ENCODE data around the gene ERBB4. TPM values are rescaled to one million over a fixed set of nuclear protein-coding genes. Genes with fewer than 3 reads are reported as not detected.

The ERBB4 gene
- total RNA-seq, 1 donor from 2014 or later = 0.36 TPM

GRCh38 chr2:212345966-212346365, 192.6 kb downstream of the ERBB4 start:
- Mint-ChIP-seq H3K36me3 (ENCODE audit: low read depth, unreplicated experiment) (no peaks in the 10 kb centered on the region), H3K4me3 (ENCODE audit: unreplicated experiment) (no peak overlapping the region), H3K27me3 (ENCODE audit: unreplicated experiment) (no peaks in the 10 kb centered on the region), H3K27ac (ENCODE audit: unreplicated experiment) (no peak overlapping the region), H3K9me3 (ENCODE audit: unreplicated experiment) (no peaks in the 10 kb centered on the region), H3K4me1 (ENCODE audit: unreplicated experiment) (no peaks in the 10 kb centered on the region)
- DNase-seq (ENCODE audit: low spot score) = no peak
- TF ChIP-seq CTCF (IDR thresholded peaks at IDR 0.05; ENCODE audit: unreplicated experiment) = no peak

GRCh38 chr2:212344131-212344530, 194.5 kb downstream of the ERBB4 start:
- Mint-ChIP-seq H3K4me1 (ENCODE audit: unreplicated experiment) (no peaks in the 10 kb centered on the region), H3K4me3 (ENCODE audit: unreplicated experiment) (no peak overlapping the region), H3K9me3 (ENCODE audit: unreplicated experiment) (no peaks in the 10 kb centered on the region), H3K36me3 (ENCODE audit: low read depth, unreplicated experiment) (no peaks in the 10 kb centered on the region), H3K27ac (ENCODE audit: unreplicated experiment) (no peak overlapping the region), H3K27me3 (ENCODE audit: unreplicated experiment) (no peaks in the 10 kb centered on the region)
- no peak for TF ChIP-seq CTCF (IDR thresholded peaks at IDR 0.05; ENCODE audit: unreplicated experiment)
- no peak for DNase-seq (ENCODE audit: low spot score)

- TF ChIP-seq CTCF (IDR thresholded peaks at IDR 0.05; ENCODE audit: unreplicated experiment) = no peak
- H3K27ac Mint-ChIP-seq (ENCODE audit: unreplicated experiment) = no peak overlapping the region
- H3K4me1 Mint-ChIP-seq (ENCODE audit: unreplicated experiment) = no peaks in the 10 kb centered on the region
- no peaks in the 10 kb centered on the region for H3K36me3 Mint-ChIP-seq (ENCODE audit: low read depth, unreplicated experiment)
- H3K27me3 Mint-ChIP-seq (ENCODE audit: unreplicated experiment) = no peaks in the 10 kb centered on the region
- H3K9me3 Mint-ChIP-seq (ENCODE audit: unreplicated experiment) = no peaks in the 10 kb centered on the region
- no peak for DNase-seq (ENCODE audit: low spot score)
- no peak overlapping the region for H3K4me3 Mint-ChIP-seq (ENCODE audit: unreplicated experiment)
Observed at GRCh38 chr2:212343167-212343566, 195.4 kb downstream of the ERBB4 start.

GRCh38 chr2:212337486-212338343, 200.9 kb downstream of the ERBB4 start:
- Mint-ChIP-seq H3K9me3 (ENCODE audit: unreplicated experiment) (no peaks in the 10 kb centered on the region), H3K27me3 (ENCODE audit: unreplicated experiment) (no peaks in the 10 kb centered on the region), H3K36me3 (ENCODE audit: low read depth, unreplicated experiment) (no peaks in the 10 kb centered on the region), H3K4me1 (ENCODE audit: unreplicated experiment) (no peaks in the 10 kb centered on the region), H3K4me3 (ENCODE audit: unreplicated experiment) (no peak overlapping the region), H3K27ac (ENCODE audit: unreplicated experiment) (no peak overlapping the region)
- no peak for TF ChIP-seq CTCF (IDR thresholded peaks at IDR 0.05; ENCODE audit: unreplicated experiment)
- no peak for DNase-seq (ENCODE audit: low spot score)

GRCh38 chr2:212337036-212337435, 201.6 kb downstream of the ERBB4 start:
- H3K27ac Mint-ChIP-seq (ENCODE audit: unreplicated experiment) = no peak overlapping the region
- H3K27me3 Mint-ChIP-seq (ENCODE audit: unreplicated experiment) = no peaks in the 10 kb centered on the region
- H3K4me3 Mint-ChIP-seq (ENCODE audit: unreplicated experiment) = no peak overlapping the region
- TF ChIP-seq CTCF (IDR thresholded peaks at IDR 0.05; ENCODE audit: unreplicated experiment) = no peak
- no peaks in the 10 kb centered on the region for H3K36me3 Mint-ChIP-seq (ENCODE audit: low read depth, unreplicated experiment)
- H3K9me3 Mint-ChIP-seq (ENCODE audit: unreplicated experiment) = no peaks in the 10 kb centered on the region
- no peaks in the 10 kb centered on the region for H3K4me1 Mint-ChIP-seq (ENCODE audit: unreplicated experiment)
- DNase-seq (ENCODE audit: low spot score) = no peak
